GM23338 (cell line): Measurements from ENCODE around the gene GLG1. TPM values are rescaled to one million over a fixed set of nuclear protein-coding genes. Genes with fewer than 3 reads are reported as not detected.

Experiments used
- ATAC-seq: fragments of 200-7000 bp; cut with Tn5 transposase; 3 replicates; pipeline ENCODE4 v1.9.1; 2020
- DNase-seq: peaks from one replicate; pipeline ENCODE4 v3.0.0-alpha.2; 2015; ENCODE audit warnings: low spot score
- H2AFZ ChIP-seq: fragments of 200-600 bp; sonication (generic); 2 replicates; pipeline ENCODE4 v1.8.0; 2016; ENCODE audit warnings: antibody characterized with exemption, mild to moderate bottlenecking, moderate library complexity
- H3F3A ChIP-seq: fragments of 200-600 bp; sonication (generic); replicated peaks from 2 replicates; pipeline ENCODE4 v1.8.0; 2017; ENCODE audit warnings: antibody characterized with exemption, mixed run types, low read depth
- H3K27ac ChIP-seq: fragments of 200-600 bp; sonication (generic); 2 replicates; pipeline ENCODE4 v1.6.1; 2016; ENCODE audit warnings: low read depth
- H3K27me3 ChIP-seq: fragments of 200-600 bp; sonication (generic); 2 replicates; pipeline ENCODE4 v1.8.0; 2016; ENCODE audit warnings: mild to moderate bottlenecking, mixed run types, moderate library complexity; ENCODE audit not compliant: insufficient read depth
- H3K36me3 ChIP-seq: fragments of 200-600 bp; sonication (generic); 2 replicates; pipeline ENCODE4 v1.8.0; 2016; ENCODE audit warnings: mild to moderate bottlenecking; ENCODE audit not compliant: insufficient read depth
- H3K4me1 ChIP-seq: fragments of 200-600 bp; sonication (generic); 2 replicates; pipeline ENCODE4 v1.8.0; 2016; ENCODE audit warnings: mild to moderate bottlenecking, moderate library complexity; ENCODE audit not compliant: insufficient read depth
- H3K4me2 ChIP-seq: fragments of 200-600 bp; sonication (generic); 2 replicates; pipeline ENCODE4 v1.7.1; 2017; ENCODE audit warnings: mixed run types
- H3K4me3 ChIP-seq: fragments of 200-600 bp; sonication (generic); 2 replicates; pipeline ENCODE4 v1.6.1; 2016; ENCODE audit warnings: mixed run types
- H3K79me2 ChIP-seq: fragments of 200-600 bp; sonication (generic); replicated peaks from 2 replicates; pipeline ENCODE4 v1.8.0; 2017; ENCODE audit warnings: mild to moderate bottlenecking; ENCODE audit not compliant: insufficient read depth
- H3K9me2 ChIP-seq: fragments of 200-600 bp; sonication (generic); 2 replicates; pipeline ENCODE4 v1.8.0; 2017; ENCODE audit not compliant: insufficient read depth
- H4K20me1 ChIP-seq: fragments of 200-600 bp; sonication (generic); replicated peaks from 2 replicates; pipeline ENCODE4 v1.8.0; 2017; ENCODE audit warnings: mild to moderate bottlenecking; ENCODE audit not compliant: insufficient read depth
- H3K27ac Mint-ChIP-seq: 2 replicates; pipeline ENCODE4 v1.8.0; 2020; ENCODE audit warnings: inconsistent platforms, mild to moderate bottlenecking, moderate library complexity, mixed read lengths
- H3K27me3 Mint-ChIP-seq: 3 replicates; pipeline ENCODE4 v1.8.0; 2022; ENCODE audit warnings: low read depth, mild to moderate bottlenecking, moderate library complexity, mixed read lengths, inconsistent platforms; ENCODE audit not compliant: insufficient read depth, poor library complexity
- H3K36me3 Mint-ChIP-seq: 3 replicates; pipeline ENCODE4 v1.8.0; 2021; ENCODE audit warnings: low read depth, mild to moderate bottlenecking, inconsistent platforms, moderate library complexity, mixed read lengths
- H3K4me1 Mint-ChIP-seq: 3 replicates; pipeline ENCODE4 v1.8.0; 2020; ENCODE audit warnings: mild to moderate bottlenecking, inconsistent platforms, mixed read lengths
- H3K4me3 Mint-ChIP-seq: 3 replicates; pipeline ENCODE4 v1.8.0; 2021; ENCODE audit warnings: moderate library complexity, mild to moderate bottlenecking, inconsistent platforms, mixed read lengths
- H3K9me3 Mint-ChIP-seq: 3 replicates; pipeline ENCODE4 v1.8.0; 2020; ENCODE audit warnings: moderate library complexity, mild to moderate bottlenecking, inconsistent platforms, mixed read lengths
- CREB1 ChIP-seq: fragments of 250-450 bp; sonication (Bioruptor Pico); IDR thresholded peaks from 2 replicates; pipeline ENCODE4 v1.5.0; 2020; ENCODE audit warnings: low read depth, mild to moderate bottlenecking, moderate library complexity
- CTCF ChIP-seq, 2 experiments: fragments of 200-600 bp in 1 of 2; sonication (generic) in 1 of 2; conservative IDR thresholded peaks; 2 replicates each; pipeline versions ENCODE4 v1.5.1 to v1.6.1; 2016 to 2017; ENCODE audit warnings: antibody characterized with exemption in 2 of 2, low read depth in 2 of 2, mild to moderate bottlenecking in 2 of 2, moderate library complexity in 1 of 2
- EZH2phosphoT487 ChIP-seq: fragments of 200-600 bp; sonication (generic); IDR thresholded peaks from one replicate; pipeline ENCODE4 v1.8.1; 2018; ENCODE audit warnings: antibody characterized with exemption; ENCODE audit not compliant: unreplicated experiment
- JUNB ChIP-seq: IDR thresholded peaks from one replicate; pipeline ENCODE4 v1.6.1; 2016; ENCODE audit warnings: antibody characterized with exemption; ENCODE audit not compliant: unreplicated experiment
- POLR2AphosphoS5 ChIP-seq: IDR thresholded peaks from 2 replicates; pipeline ENCODE4 v1.6.1; 2016; ENCODE audit warnings: antibody characterized with exemption, low read depth
- REST ChIP-seq: IDR thresholded peaks from one replicate; pipeline ENCODE4 v1.6.1; 2018; ENCODE audit warnings: antibody characterized with exemption; ENCODE audit not compliant: unreplicated experiment
- STAT1 ChIP-seq: IDR thresholded peaks from one replicate; pipeline ENCODE4 v1.6.1; 2016; ENCODE audit warnings: antibody characterized with exemption; ENCODE audit not compliant: unreplicated experiment
- ZNF114 ChIP-seq: fragments of 250-450 bp; sonication (Bioruptor Pico); IDR thresholded peaks from 2 replicates; pipeline ENCODE4 v1.5.0; 2020; ENCODE audit warnings: mild to moderate bottlenecking, moderate library complexity
- ZNF331 ChIP-seq: fragments of 250-450 bp; sonication (Bioruptor Pico); IDR thresholded peaks from 2 replicates; pipeline ENCODE4 v1.5.0; 2020; ENCODE audit warnings: low read depth, mild to moderate bottlenecking, moderate library complexity
- polyA plus RNA-seq: library from polyadenylated mRNA; unstranded; fragments of >200 nt; fragmentation: Nextera tagmentation; extraction: Ambion mirVana; gene quantifications from 2 replicates; pipeline ENCODE4 v1.2.1, GENCODE V29; 2016
- total RNA-seq: library from RNA; depleted of rRNA; stranded (reverse); fragments of >200 nt; shearing (Covaris generic); gene quantifications from 2 replicates; pipeline ENCODE4 v1.2.3, GENCODE V29; 2014
- TF ChIP-seq, protein P1 (sequence below): fragments of 250-450 bp; sonication (Bioruptor Pico); IDR thresholded peaks from 2 replicates; pipeline ENCODE4 v1.5.0; 2020; ENCODE audit warnings: mild to moderate bottlenecking, moderate library complexity
- TF ChIP-seq, protein P2 (sequence below): IDR thresholded peaks from 2 replicates; pipeline ENCODE4 v1.6.1; 2016; ENCODE audit warnings: antibody characterized with exemption

GLG1 gene
- total and polyA plus RNA-seq, 2 experiments from 2014 or later, result 61.2 to 211 TPM

DNA sequence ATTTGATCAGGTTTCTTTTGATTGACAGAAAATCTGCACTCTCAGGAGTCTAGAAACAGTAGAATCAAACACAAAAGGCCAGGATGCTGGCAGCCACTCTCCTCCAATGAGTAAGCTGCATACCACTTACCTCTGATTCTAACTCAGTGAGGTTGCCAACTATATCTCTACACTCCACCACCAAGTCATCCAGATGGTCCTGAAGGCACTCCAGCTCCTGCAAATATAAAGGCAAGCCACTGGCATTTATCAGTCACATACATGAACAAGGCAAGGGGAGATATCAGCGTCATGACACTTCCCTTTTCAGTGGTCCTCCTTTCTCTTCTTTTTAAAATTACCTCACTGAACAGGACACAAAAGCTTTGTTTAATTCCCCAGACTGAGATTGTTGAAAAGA lies 132.5 kb downstream of the GLG1 start:
- Histone ChIP-seq H3K79me2 (no peaks in the 10 kb centered on the region), H3K4me3 (no peak overlapping the region), H3K27ac (no peak overlapping the region), H3K9me2 (no peaks in the 10 kb centered on the region), H3K27me3 (no peaks in the 10 kb centered on the region), H2AFZ (no peak overlapping the region), H3K36me3 (peaks cover 64% of the 10 kb centered on the region), H3F3A (no peaks in the 10 kb centered on the region), H4K20me1 (peaks cover 3% of the 10 kb centered on the region), H3K4me1 (no peaks in the 10 kb centered on the region), H3K4me2 (no peak overlapping the region)
- peaks cover 10% of the 10 kb centered on the region for H3K27me3 Mint-ChIP-seq
- H3K27ac Mint-ChIP-seq, result no peak overlapping the region
- peaks cover 88% of the 10 kb centered on the region for H3K36me3 Mint-ChIP-seq
- no peak for ATAC-seq
- TF ChIP-seq ZNF114 (CRISPR knock-in tag), result no peak
- no peak for TF ChIP-seq EZH2phosphoT487
- TF ChIP-seq, protein P1, sequence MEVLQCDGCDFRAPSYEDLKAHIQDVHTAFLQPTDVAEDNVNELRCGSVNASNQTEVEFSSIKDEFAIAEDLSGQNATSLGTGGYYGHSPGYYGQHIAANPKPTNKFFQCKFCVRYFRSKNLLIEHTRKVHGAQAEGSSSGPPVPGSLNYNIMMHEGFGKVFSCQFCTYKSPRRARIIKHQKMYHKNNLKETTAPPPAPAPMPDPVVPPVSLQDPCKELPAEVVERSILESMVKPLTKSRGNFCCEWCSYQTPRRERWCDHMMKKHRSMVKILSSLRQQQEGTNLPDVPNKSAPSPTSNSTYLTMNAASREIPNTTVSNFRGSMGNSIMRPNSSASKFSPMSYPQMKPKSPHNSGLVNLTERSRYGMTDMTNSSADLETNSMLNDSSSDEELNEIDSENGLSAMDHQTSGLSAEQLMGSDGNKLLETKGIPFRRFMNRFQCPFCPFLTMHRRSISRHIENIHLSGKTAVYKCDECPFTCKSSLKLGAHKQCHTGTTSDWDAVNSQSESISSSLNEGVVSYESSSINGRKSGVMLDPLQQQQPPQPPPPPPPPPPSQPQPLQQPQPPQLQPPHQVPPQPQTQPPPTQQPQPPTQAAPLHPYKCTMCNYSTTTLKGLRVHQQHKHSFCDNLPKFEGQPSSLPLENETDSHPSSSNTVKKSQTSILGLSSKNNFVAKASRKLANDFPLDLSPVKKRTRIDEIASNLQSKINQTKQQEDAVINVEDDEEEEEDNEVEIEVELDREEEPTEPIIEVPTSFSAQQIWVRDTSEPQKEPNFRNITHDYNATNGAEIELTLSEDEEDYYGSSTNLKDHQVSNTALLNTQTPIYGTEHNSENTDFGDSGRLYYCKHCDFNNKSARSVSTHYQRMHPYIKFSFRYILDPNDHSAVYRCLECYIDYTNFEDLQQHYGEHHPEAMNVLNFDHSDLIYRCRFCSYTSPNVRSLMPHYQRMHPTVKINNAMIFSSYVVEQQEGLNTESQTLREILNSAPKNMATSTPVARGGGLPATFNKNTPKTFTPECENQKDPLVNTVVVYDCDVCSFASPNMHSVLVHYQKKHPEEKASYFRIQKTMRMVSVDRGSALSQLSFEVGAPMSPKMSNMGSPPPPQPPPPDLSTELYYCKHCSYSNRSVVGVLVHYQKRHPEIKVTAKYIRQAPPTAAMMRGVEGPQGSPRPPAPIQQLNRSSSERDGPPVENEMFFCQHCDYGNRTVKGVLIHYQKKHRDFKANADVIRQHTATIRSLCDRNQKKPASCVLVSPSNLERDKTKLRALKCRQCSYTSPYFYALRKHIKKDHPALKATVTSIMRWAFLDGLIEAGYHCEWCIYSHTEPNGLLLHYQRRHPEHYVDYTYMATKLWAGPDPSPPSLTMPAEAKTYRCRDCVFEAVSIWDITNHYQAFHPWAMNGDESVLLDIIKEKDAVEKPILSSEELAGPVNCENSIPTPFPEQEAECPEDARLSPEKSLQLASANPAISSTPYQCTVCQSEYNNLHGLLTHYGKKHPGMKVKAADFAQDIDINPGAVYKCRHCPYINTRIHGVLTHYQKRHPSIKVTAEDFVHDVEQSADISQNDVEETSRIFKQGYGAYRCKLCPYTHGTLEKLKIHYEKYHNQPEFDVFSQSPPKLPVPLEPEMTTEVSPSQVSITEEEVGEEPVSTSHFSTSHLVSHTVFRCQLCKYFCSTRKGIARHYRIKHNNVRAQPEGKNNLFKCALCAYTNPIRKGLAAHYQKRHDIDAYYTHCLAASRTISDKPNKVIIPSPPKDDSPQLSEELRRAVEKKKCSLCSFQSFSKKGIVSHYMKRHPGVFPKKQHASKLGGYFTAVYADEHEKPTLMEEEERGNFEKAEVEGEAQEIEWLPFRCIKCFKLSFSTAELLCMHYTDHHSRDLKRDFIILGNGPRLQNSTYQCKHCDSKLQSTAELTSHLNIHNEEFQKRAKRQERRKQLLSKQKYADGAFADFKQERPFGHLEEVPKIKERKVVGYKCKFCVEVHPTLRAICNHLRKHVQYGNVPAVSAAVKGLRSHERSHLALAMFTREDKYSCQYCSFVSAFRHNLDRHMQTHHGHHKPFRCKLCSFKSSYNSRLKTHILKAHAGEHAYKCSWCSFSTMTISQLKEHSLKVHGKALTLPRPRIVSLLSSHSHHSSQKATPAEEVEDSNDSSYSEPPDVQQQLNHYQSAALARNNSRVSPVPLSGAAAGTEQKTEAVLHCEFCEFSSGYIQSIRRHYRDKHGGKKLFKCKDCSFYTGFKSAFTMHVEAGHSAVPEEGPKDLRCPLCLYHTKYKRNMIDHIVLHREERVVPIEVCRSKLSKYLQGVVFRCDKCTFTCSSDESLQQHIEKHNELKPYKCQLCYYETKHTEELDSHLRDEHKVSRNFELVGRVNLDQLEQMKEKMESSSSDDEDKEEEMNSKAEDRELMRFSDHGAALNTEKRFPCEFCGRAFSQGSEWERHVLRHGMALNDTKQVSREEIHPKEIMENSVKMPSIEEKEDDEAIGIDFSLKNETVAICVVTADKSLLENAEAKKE (CRISPR knock-in tag), result no peak
- no peak for TF ChIP-seq POLR2AphosphoS5
- TF ChIP-seq STAT1, result no peak
- no peak for TF ChIP-seq CTCF (conservative IDR thresholded peaks at IDR 0.05; ENCODE audit: low read depth in 2 of 2)
- no peak for TF ChIP-seq CREB1
- TF ChIP-seq, protein P2, sequence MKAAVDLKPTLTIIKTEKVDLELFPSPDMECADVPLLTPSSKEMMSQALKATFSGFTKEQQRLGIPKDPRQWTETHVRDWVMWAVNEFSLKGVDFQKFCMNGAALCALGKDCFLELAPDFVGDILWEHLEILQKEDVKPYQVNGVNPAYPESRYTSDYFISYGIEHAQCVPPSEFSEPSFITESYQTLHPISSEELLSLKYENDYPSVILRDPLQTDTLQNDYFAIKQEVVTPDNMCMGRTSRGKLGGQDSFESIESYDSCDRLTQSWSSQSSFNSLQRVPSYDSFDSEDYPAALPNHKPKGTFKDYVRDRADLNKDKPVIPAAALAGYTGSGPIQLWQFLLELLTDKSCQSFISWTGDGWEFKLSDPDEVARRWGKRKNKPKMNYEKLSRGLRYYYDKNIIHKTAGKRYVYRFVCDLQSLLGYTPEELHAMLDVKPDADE, result no peak
- no peak for TF ChIP-seq REST
- TF ChIP-seq ZNF331 (CRISPR knock-in tag), result no peak
- no peak for TF ChIP-seq JUNB
- H3K9me3 Mint-ChIP-seq, result no peaks in the 10 kb centered on the region
- no peaks in the 10 kb centered on the region for H3K4me1 Mint-ChIP-seq
- DNase-seq, result no peak
- no peak overlapping the region for H3K4me3 Mint-ChIP-seq
